Stimulated activated naive CD8-positive, alpha-beta T cell treated with anti-CD3 and anti-CD28 coated beads, Interleukin-15, amount 100 ng/mL, for 72 hours (primary cell): ENCODE results near the gene AIF1.

Experiments used
- ATAC-seq: fragments of 150-1000 bp; cut with Tn5 transposase; 2 replicates; pipeline ENCODE4 v1.10.0; 2021; ENCODE audit warnings: mild to moderate bottlenecking, moderate library complexity
- DNase-seq, 2 donors: peaks; one replicate each; pipeline ENCODE4 v3.0.0; 2021 to 2022
- H3K27ac Mint-ChIP-seq, 2 donors: one replicate each; pipeline ENCODE4 v1.8.0; 2022; ENCODE audit warnings: mild to moderate bottlenecking in 2 of 2, mixed read lengths in 2 of 2, moderate library complexity in 2 of 2
- H3K27me3 Mint-ChIP-seq: one replicate; pipeline ENCODE4 v1.8.0; 2022; ENCODE audit warnings: mixed read lengths
- H3K4me1 Mint-ChIP-seq: one replicate; pipeline ENCODE4 v1.8.0; 2022; ENCODE audit warnings: mild to moderate bottlenecking, mixed read lengths
- H3K4me3 Mint-ChIP-seq, 2 donors: one replicate each; pipeline ENCODE4 v1.8.0; 2022; ENCODE audit warnings: mild to moderate bottlenecking in 2 of 2, mixed read lengths in 2 of 2, moderate library complexity in 1 of 2
- H3K9me3 Mint-ChIP-seq, 2 donors: one replicate each; pipeline ENCODE4 v1.8.0; 2022; ENCODE audit warnings: mixed read lengths in 2 of 2

Gene AIF1

DNA sequence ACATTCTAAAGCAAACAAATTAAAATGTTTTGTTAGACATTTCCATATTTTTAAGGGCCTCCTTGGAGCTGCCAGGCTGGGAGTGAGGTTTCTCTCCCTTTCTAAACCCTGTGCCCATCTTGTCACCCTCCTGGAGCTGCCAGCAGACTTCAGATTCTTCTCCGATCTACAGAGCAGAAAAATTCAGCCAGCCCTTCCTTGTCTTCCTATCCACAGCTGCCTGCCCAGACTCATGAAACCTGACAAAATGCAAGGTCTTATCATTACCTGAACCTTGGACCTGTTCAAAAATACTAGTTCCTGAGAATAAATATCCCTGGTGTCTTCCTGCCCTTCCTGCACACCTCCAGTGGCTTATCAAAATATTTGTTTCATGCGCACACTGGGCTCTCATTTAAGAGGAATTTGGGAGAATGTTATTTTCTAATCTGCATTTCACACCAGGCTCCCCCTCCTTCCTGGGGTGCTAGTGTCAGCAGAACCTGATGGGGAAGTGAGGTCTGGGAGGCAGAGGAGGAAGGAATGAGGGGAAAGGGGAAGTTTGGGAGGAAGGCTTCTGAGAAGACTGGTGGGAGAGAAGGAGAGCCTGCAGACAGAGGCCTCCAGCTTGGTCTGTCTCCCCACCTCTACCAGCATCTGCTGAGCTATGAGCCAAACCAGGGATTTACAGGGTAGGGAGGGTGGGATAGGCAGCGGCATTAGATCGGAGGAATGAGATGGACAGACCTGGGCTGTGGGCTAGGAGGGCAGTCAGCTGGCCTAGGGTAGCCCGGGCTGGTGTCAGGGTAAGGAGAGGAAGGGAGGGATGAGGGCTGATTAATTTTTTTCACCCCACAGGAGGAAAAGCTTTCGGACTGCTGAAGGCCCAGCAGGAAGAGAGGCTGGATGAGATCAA, at the start of gene AIF1:
Gene AIF1, plus strand, starts transcription at position 551 of the 895 bp plus-strand sequence. Its CDS starts 96 bp downstream, at position 647.
- peak within 1 kb of the TSS; percentile 93 to 98 for H3K27ac Mint-ChIP-seq
- peak within 1 kb of the TSS; percentile 89 to 96 for H3K4me3 Mint-ChIP-seq
- H3K4me1 Mint-ChIP-seq, result peaks cover 52% of the 10 kb centered on the region
- no peaks in the 10 kb centered on the region for H3K9me3 Mint-ChIP-seq
- DNase-seq (no peak), ATAC-seq (no peak)
- H3K27me3 Mint-ChIP-seq, result no peaks in the 10 kb centered on the region

DNA sequence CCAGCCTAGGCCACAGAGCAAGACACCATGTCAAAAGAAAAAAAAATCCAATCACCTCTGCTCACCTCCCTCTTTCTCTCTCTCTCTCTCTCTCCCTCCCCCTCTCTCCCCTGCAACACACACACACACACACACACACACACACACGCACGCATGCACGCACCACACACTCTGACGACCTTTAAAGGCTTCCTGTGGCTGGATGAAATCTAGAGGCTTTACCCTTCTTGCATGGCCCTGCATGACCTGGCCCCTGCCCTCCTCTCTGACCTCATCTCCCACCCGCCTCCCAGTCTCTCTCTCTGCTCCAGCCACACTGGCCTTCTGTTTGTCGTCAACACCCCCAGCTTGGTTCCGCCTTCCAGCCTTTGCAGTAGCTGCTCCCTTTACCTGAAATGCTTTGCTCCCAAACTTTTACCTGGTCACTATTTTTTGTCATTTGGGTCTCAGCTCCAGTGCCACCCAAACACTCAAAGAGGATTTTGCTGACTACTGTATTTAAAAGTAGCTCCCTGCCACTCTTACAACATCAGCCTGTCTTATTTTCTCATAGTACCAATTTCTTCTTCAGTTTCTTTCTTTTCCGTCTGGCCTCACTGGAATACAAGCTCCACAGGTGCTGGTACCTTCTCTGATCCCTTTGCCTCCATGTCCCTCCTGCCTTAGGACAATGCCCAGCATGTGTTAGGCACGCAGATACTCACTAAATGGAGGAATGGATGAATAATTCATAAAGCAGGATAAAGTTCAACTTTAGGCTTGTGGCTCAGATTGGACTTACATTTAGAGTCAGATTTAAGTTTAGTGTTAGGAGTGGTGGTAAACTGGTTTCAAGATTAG, 47.3 kb upstream of the AIF1 start:
- peaks cover 86% of the 10 kb centered on the region for H3K4me1 Mint-ChIP-seq
- peak overlapping the region; percentile 55 to 66 for H3K4me3 Mint-ChIP-seq
- H3K9me3 Mint-ChIP-seq, result no peaks in the 10 kb centered on the region
- ATAC-seq, result peak; percentile 35
- H3K27ac Mint-ChIP-seq, result peak overlapping the region; percentile 12 to 21
- DNase-seq, result peak in 1 of 2 donors; percentile 32
- no peaks in the 10 kb centered on the region for H3K27me3 Mint-ChIP-seq

DNA sequence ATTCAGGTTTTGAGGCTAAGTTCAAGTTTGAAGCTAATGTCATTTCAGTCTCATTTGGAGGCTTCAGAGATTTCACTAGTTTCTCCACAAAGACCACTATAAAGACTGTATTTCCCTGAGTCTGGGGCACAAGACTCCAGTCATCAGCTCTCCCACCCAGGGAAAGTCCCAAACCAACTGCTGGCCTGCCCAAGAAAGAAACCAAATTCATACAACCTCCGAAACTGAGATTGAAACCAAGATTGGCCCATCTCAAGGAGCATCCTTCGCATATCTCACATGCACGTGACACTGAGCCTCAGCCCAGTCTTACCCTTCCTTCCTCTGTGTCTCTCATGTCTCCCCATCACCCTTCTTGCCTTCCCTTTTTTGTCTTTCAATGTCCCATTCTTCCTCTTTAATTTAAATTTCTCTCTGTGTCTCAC, 46.5 kb upstream of the AIF1 start:
- Mint-ChIP-seq H3K4me1 (peaks cover 86% of the 10 kb centered on the region), H3K27me3 (no peaks in the 10 kb centered on the region), H3K9me3 (no peaks in the 10 kb centered on the region), H3K4me3 (peak overlapping the region; percentile 9 to 22), H3K27ac (peak overlapping the region in 1 of 2 donors; percentile 15)
- peak; percentile 80 to 88 for DNase-seq
- ATAC-seq, result peak; percentile 80

GRCh38 chr6:31569861-31570536, 45.0 kb upstream of the AIF1 start:
- Mint-ChIP-seq H3K4me3 (no peak overlapping the region), H3K4me1 (peaks cover 88% of the 10 kb centered on the region), H3K9me3 (no peaks in the 10 kb centered on the region), H3K27me3 (no peaks in the 10 kb centered on the region), H3K27ac (no peak overlapping the region)
- DNase-seq (no peak), ATAC-seq (no peak)

- DNase-seq (peak; percentile 78 to 84), ATAC-seq (peak; percentile 73)
- Mint-ChIP-seq H3K27me3 (no peaks in the 10 kb centered on the region), H3K9me3 (no peaks in the 10 kb centered on the region), H3K27ac (peak within 1 kb of the TSS; percentile 66 to 98), H3K4me3 (peak within 1 kb of the TSS; percentile 86 to 97), H3K4me1 (peaks cover 95% of the 10 kb centered on the region)
These were observed 42.8 kb upstream of the AIF1 start, which contains the start of gene LTA for GRCh38 chr6:31572041-31572911. TSS of gene LTA (plus strand) at chr6:31572289. CDS start at chr6:31572743, 454 bp downstream.

- H3K4me1 Mint-ChIP-seq, result peaks cover 91% of the 10 kb centered on the region
- H3K27ac Mint-ChIP-seq, result peak overlapping the region; percentile 6 to 98
- no peak for DNase-seq
- ATAC-seq, result no peak
- H3K27me3 Mint-ChIP-seq, result no peaks in the 10 kb centered on the region
- H3K9me3 Mint-ChIP-seq, result no peaks in the 10 kb centered on the region
- peak overlapping the region; percentile 86 to 97 for H3K4me3 Mint-ChIP-seq
These were observed 41.6 kb upstream of the AIF1 start for GRCh38 chr6:31573239-31574105.

DNA sequence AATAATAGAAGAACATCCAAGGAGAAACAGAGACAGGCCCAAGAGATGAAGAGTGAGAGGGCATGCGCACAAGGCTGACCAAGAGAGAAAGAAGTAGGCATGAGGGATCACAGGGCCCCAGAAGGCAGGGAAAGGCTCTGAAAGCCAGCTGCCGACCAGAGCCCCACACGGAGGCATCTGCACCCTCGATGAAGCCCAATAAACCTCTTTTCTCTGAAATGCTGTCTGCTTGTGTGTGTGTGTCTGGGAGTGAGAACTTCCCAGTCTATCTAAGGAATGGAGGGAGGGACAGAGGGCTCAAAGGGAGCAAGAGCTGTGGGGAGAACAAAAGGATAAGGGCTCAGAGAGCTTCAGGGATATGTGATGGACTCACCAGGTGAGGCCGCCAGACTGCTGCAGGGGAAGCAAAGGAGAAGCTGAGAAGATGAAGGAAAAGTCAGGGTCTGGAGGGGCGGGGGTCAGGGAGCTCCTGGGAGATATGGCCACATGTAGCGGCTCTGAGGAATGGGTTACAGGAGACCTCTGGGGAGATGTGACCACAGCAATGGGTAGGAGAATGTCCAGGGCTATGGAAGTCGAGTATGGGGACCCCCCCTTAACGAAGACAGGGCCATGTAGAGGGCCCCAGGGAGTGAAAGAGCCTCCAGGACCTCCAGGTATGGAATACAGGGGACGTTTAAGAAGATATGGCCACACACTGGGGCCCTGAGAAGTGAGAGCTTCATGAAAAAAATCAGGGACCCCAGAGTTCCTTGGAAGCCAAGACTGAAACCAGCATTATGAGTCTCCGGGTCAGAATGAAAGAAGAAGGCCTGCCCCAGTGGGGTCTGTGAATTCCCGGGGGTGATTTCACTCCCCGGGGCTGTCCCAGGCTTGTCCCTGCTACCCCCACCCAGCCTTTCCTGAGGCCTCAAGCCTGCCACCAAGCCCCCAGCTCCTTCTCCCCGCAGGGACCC, 40.6 kb upstream of the AIF1 start:
- no peaks in the 10 kb centered on the region for H3K27me3 Mint-ChIP-seq
- H3K4me1 Mint-ChIP-seq, result peaks cover 91% of the 10 kb centered on the region
- no peaks in the 10 kb centered on the region for H3K9me3 Mint-ChIP-seq
- H3K27ac Mint-ChIP-seq, result peak overlapping the region; percentile 42 to 82
- H3K4me3 Mint-ChIP-seq, result peak overlapping the region; percentile 86 to 97
- ATAC-seq, result no peak
- DNase-seq, result no peak

DNA sequence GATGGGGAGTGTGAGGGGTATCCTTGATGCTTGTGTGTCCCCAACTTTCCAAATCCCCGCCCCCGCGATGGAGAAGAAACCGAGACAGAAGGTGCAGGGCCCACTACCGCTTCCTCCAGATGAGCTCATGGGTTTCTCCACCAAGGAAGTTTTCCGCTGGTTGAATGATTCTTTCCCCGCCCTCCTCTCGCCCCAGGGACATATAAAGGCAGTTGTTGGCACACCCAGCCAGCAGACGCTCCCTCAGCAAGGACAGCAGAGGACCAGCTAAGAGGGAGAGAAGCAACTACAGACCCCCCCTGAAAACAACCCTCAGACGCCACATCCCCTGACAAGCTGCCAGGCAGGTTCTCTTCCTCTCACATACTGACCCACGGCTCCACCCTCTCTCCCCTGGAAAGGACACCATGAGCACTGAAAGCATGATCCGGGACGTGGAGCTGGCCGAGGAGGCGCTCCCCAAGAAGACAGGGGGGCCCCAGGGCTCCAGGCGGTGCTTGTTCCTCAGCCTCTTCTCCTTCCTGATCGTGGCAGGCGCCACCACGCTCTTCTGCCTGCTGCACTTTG, 39.6 kb upstream of the AIF1 start, which contains the start of gene TNF:
Gene TNF, plus strand, starts transcription at position 231 of the 567 bp plus-strand sequence. Its CDS starts 177 bp downstream, at position 408.
- ATAC-seq (peak; percentile 11), DNase-seq (peak; percentile 57 to 74)
- Mint-ChIP-seq H3K4me1 (peaks cover 91% of the 10 kb centered on the region), H3K9me3 (no peaks in the 10 kb centered on the region), H3K27ac (peak within 1 kb of the TSS; percentile 47 to 82), H3K4me3 (peak within 1 kb of the TSS; percentile 86 to 97), H3K27me3 (no peaks in the 10 kb centered on the region)

- DNase-seq, result no peak
- Mint-ChIP-seq H3K9me3 (no peaks in the 10 kb centered on the region), H3K27ac (peak overlapping the region; percentile 47 to 60), H3K4me3 (peak overlapping the region; percentile 86 to 97), H3K4me1 (peaks cover 88% of the 10 kb centered on the region), H3K27me3 (no peaks in the 10 kb centered on the region)
- ATAC-seq, result no peak
These were observed 38.9 kb upstream of the AIF1 start for GRCh38 chr6:31575952-31576685.

- DNase-seq, result peak in 1 of 2 donors; percentile 48
- Mint-ChIP-seq H3K4me1 (peaks cover 79% of the 10 kb centered on the region), H3K4me3 (peak overlapping the region; percentile 86 to 97), H3K27me3 (no peaks in the 10 kb centered on the region), H3K9me3 (no peaks in the 10 kb centered on the region), H3K27ac (peak overlapping the region in 1 of 2 donors; percentile 28)
- no peak for ATAC-seq
These were observed 38.0 kb upstream of the AIF1 start for GRCh38 chr6:31576897-31577578.

GRCh38 chr6:31577579-31577966, 37.5 kb upstream of the AIF1 start:
- no peaks in the 10 kb centered on the region for H3K9me3 Mint-ChIP-seq
- H3K27ac Mint-ChIP-seq, result no peak overlapping the region
- DNase-seq (no peak), ATAC-seq (no peak)
- H3K4me1 Mint-ChIP-seq, result peaks cover 84% of the 10 kb centered on the region
- peak overlapping the region; percentile 86 to 97 for H3K4me3 Mint-ChIP-seq
- no peaks in the 10 kb centered on the region for H3K27me3 Mint-ChIP-seq
